ENCODE measurements around the gene TMEM266. TPM values are rescaled to one million over a fixed set of nuclear protein-coding genes. Genes with fewer than 3 reads are reported as not detected.

The TMEM266 gene
- total RNA-seq, 1 experiment from 2014 or later: not detected

- no peaks in the 10 kb centered on the region for H3F3A ChIP-seq (ENCODE audit: low read length, unreplicated experiment)
- no TSS peak for BruUV-seq (replicated peaks)
- no peak overlapping the region for H3K4me3 ChIP-seq (ENCODE audit: low read length)
- H3K27ac ChIP-seq (ENCODE audit: low read length): peak overlapping the region; percentile 71
- CTCF ChIA-PET: no interaction called here
- H2AFZ ChIP-seq (ENCODE audit: low read length): no peak overlapping the region
- TF ChIP-seq EZH2 (IDR thresholded peaks at IDR 0.05; ENCODE audit: low read length, unreplicated experiment): no peak
- no peak for TF ChIP-seq EZH2phosphoT487 (IDR thresholded peaks at IDR 0.05; ENCODE audit: borderline replicate concordance, low read length)
- no peak for TF ChIP-seq CTCF (conservative IDR thresholded peaks at IDR 0.05; ENCODE audit: low read depth, low read length)
- no peaks in the 10 kb centered on the region for H3K27me3 ChIP-seq (ENCODE audit: low read length)
- no peaks in the 10 kb centered on the region for H3K36me3 ChIP-seq (ENCODE audit: low read depth, low read length)
- H3K9me2 ChIP-seq (replicated peaks; ENCODE audit: low read length): no peaks in the 10 kb centered on the region
- DNase-seq (peak; percentile 66), ATAC-seq (peak; percentile 46)
- no peaks in the 10 kb centered on the region for H3K9me3 ChIP-seq (ENCODE audit: low read length)
- no peak overlapping the region for H3K9ac ChIP-seq (ENCODE audit: low read length)
- H3K4me1 ChIP-seq (ENCODE audit: insufficient read depth, low read length): peaks cover 26% of the 10 kb centered on the region
- no peaks in the 10 kb centered on the region for H4K20me1 ChIP-seq (ENCODE audit: low read length)
- POLR2A ChIA-PET (ENCODE audit: unreplicated experiment): no interaction called here
- intact Hi-C loops (cut with micrococcal nuclease): loop anchor here (5.0 to 10.0 kb wide), 2 partner anchors 87 to 139 kb away; partner anchors contain the start of gene ISL2
- peak overlapping the region; percentile 62 for H3K4me2 ChIP-seq (ENCODE audit: low read length)
- H3K79me2 ChIP-seq (ENCODE audit: low read length): no peaks in the 10 kb centered on the region
Observed at GRCh38 chr15:76197703-76198455, 138.1 kb downstream of the TMEM266 start.

GRCh38 chr15:76198456-76199105, 138.8 kb downstream of the TMEM266 start:
- H3K4me2 ChIP-seq (ENCODE audit: low read length): no peak overlapping the region
- BruUV-seq (replicated peaks): no TSS peak
- CTCF ChIA-PET: no interaction called here
- H3K27me3 ChIP-seq (ENCODE audit: low read length): no peaks in the 10 kb centered on the region
- H3K4me3 ChIP-seq (ENCODE audit: low read length): no peak overlapping the region
- ATAC-seq (no peak), DNase-seq (no peak)
- 0 out of 2 replicates have a peak overlapping the region, but pooled peaks have one; percentile 14 for H3K27ac ChIP-seq (ENCODE audit: low read length)
- H3K36me3 ChIP-seq (ENCODE audit: low read depth, low read length): no peaks in the 10 kb centered on the region
- no peaks in the 10 kb centered on the region for H4K20me1 ChIP-seq (ENCODE audit: low read length)
- no peaks in the 10 kb centered on the region for H3F3A ChIP-seq (ENCODE audit: low read length, unreplicated experiment)
- intact Hi-C loops (cut with micrococcal nuclease): loop anchor here (5.0 to 10.0 kb wide), 2 partner anchors 86 to 139 kb away; partner anchors contain the start of gene ISL2
- H3K9me2 ChIP-seq (replicated peaks; ENCODE audit: low read length): no peaks in the 10 kb centered on the region
- H3K79me2 ChIP-seq (ENCODE audit: low read length): no peaks in the 10 kb centered on the region
- TF ChIP-seq CTCF (conservative IDR thresholded peaks at IDR 0.05; ENCODE audit: low read depth, low read length): no peak
- TF ChIP-seq EZH2 (IDR thresholded peaks at IDR 0.05; ENCODE audit: low read length, unreplicated experiment): no peak
- TF ChIP-seq EZH2phosphoT487 (IDR thresholded peaks at IDR 0.05; ENCODE audit: borderline replicate concordance, low read length): no peak
- H3K9ac ChIP-seq (ENCODE audit: low read length): no peak overlapping the region
- no peak overlapping the region for H2AFZ ChIP-seq (ENCODE audit: low read length)
- POLR2A ChIA-PET (ENCODE audit: unreplicated experiment): no interaction called here
- no peaks in the 10 kb centered on the region for H3K9me3 ChIP-seq (ENCODE audit: low read length)
- H3K4me1 ChIP-seq (ENCODE audit: insufficient read depth, low read length): peaks cover 26% of the 10 kb centered on the region
